Activated CD4-positive, CD25-positive, alpha-beta regulatory T cell treated with anti-CD3 and anti-CD28 coated beads, Interleukin-2, amount 50 U/mL, for 24 hours (primary cell): ENCODE results near the gene FYN.

ENCODE experiments used
- ATAC-seq, 2 donors: fragments of 150-1000 bp; cut with Tn5 transposase; one replicate each; pipeline ENCODE4 v1.10.0; 2021; ENCODE audit warnings: mild to moderate bottlenecking in 1 of 2, moderate library complexity in 1 of 2

The FYN gene

GRCh38 chr6:111620169-111620568, 253.1 kb downstream of the FYN start:
- no peak for ATAC-seq

- ATAC-seq: no peak
These were observed 254.8 kb downstream of the FYN start for GRCh38 chr6:111618407-111618806.

GRCh38 chr6:111617149-111617548, 256.1 kb downstream of the FYN start:
- no peak for ATAC-seq

GRCh38 chr6:111615916-111616612, 257.2 kb downstream of the FYN start:
- no peak for ATAC-seq

- ATAC-seq: no peak
These were observed 258.2 kb downstream of the FYN start for GRCh38 chr6:111614833-111615582.

GRCh38 chr6:111612379-111612778, 260.9 kb downstream of the FYN start:
- ATAC-seq: no peak

GRCh38 chr6:111610548-111611172, 262.6 kb downstream of the FYN start:
- ATAC-seq: no peak
